Epithelial cell of prostate (primary cell): ENCODE results near the gene HDDC3.
"Not testable (repeated sequence)": the region's sequence is repeated elsewhere in the genome, so short reads cannot be mapped to it uniquely, and the experiment has no call there.

ENCODE experiments used
- DNase-seq: peaks from one replicate; pipeline ENCODE4 v3.0.0-alpha.2; 2011; ENCODE audit warnings: low read depth, low spot score
- H3K27ac ChIP-seq: fragments of 450-650 bp; 2 replicates; pipeline ENCODE4 v1.5.1; 2017; ENCODE audit warnings: mild to moderate bottlenecking

The HDDC3 gene

GRCh38 chr15:90897131-90897655 is 35.2 kb downstream of the HDDC3 start:
- not testable (repeated sequence) for H3K27ac ChIP-seq, DNase-seq

GRCh38 chr15:90895571-90896117 is 36.7 kb downstream of the HDDC3 start:
- no peak overlapping the region for H3K27ac ChIP-seq
- no peak for DNase-seq

GRCh38 chr15:90893175-90894090 is 38.9 kb downstream of the HDDC3 start:
- DNase-seq = no peak
- no peak overlapping the region for H3K27ac ChIP-seq

GRCh38 chr15:90892498-90893174 is 39.7 kb downstream of the HDDC3 start:
- H3K27ac ChIP-seq = no peak overlapping the region
- DNase-seq = no peak

GRCh38 chr15:90892023-90892422 is 40.3 kb downstream of the HDDC3 start:
- DNase-seq = no peak
- no peak overlapping the region for H3K27ac ChIP-seq

GRCh38 chr15:90891346-90891949 is 40.9 kb downstream of the HDDC3 start:
- DNase-seq = no peak
- H3K27ac ChIP-seq = no peak overlapping the region

GRCh38 chr15:90890839-90891238 is 41.5 kb downstream of the HDDC3 start:
- H3K27ac ChIP-seq = no peak overlapping the region
- DNase-seq = no peak

GRCh38 chr15:90889736-90890456 is 42.5 kb downstream of the HDDC3 start:
- DNase-seq = no peak
- no peak overlapping the region for H3K27ac ChIP-seq

GRCh38 chr15:90889313-90889730 is 43.0 kb downstream of the HDDC3 start:
- no peak overlapping the region for H3K27ac ChIP-seq
- DNase-seq = no peak

GRCh38 chr15:90887037-90887481 is 45.3 kb downstream of the HDDC3 start:
- H3K27ac ChIP-seq = no peak overlapping the region
- no peak for DNase-seq

- no peak for DNase-seq
- no peak overlapping the region for H3K27ac ChIP-seq
Observed at GRCh38 chr15:90886291-90886614, 46.1 kb downstream of the HDDC3 start.

- H3K27ac ChIP-seq = no peak overlapping the region
- no peak for DNase-seq
Observed at GRCh38 chr15:90885432-90886290, 46.7 kb downstream of the HDDC3 start.

GRCh38 chr15:90884719-90885431 is 47.5 kb downstream of the HDDC3 start:
- H3K27ac ChIP-seq = no peak overlapping the region
- no peak for DNase-seq

GRCh38 chr15:90883976-90884718 is 48.2 kb downstream of the HDDC3 start, which contains the start of gene FES:
FES (plus strand) TSS chr15:90884504; CDS start chr15:90885046, 542 bp downstream.
- peak within 1 kb of the TSS; percentile 11 for H3K27ac ChIP-seq
- DNase-seq = no peak

- H3K27ac ChIP-seq = no peak overlapping the region
- no peak for DNase-seq
Observed at GRCh38 chr15:90883526-90883975, 48.8 kb downstream of the HDDC3 start.

GRCh38 chr15:90882781-90883525 is 49.4 kb downstream of the HDDC3 start:
- H3K27ac ChIP-seq = no peak overlapping the region

More at GRCh38 chr15:90882781-90883525, 49.4 kb downstream of the HDDC3 start:
- DNase-seq = no peak
